ENCODE data around the gene ZNF141. TPM values are rescaled to one million over a fixed set of nuclear protein-coding genes. Genes with fewer than 3 reads are reported as not detected.

ZNF141 gene
- polyA plus RNA-seq, 1 donor from 2014 or later = 19.0 TPM

- H3K4me2 ChIP-seq (ENCODE audit: low read length) = no peak overlapping the region
- H3K79me2 ChIP-seq (replicated peaks; ENCODE audit: insufficient read depth, low read length) = no peaks in the 10 kb centered on the region
- no peak overlapping the region for H3K9ac ChIP-seq (ENCODE audit: low read length)
- H3K9me3 ChIP-seq (ENCODE audit: low read length) = peaks cover 42% of the 10 kb centered on the region
- H3K27me3 ChIP-seq (ENCODE audit: insufficient read depth, low read depth, low read length) = no peaks in the 10 kb centered on the region
- no peak overlapping the region for H3K4me3 ChIP-seq (ENCODE audit: low read length)
- peaks cover 30% of the 10 kb centered on the region for H3K36me3 ChIP-seq (ENCODE audit: insufficient read depth, low read length)
- no peaks in the 10 kb centered on the region for H3F3A ChIP-seq (ENCODE audit: insufficient read depth, low read length, poor library complexity, severe bottlenecking)
- H4K20me1 ChIP-seq (ENCODE audit: insufficient read depth) = no peaks in the 10 kb centered on the region
- no peak overlapping the region for H2AFZ ChIP-seq (ENCODE audit: low read depth, low read length)
- TF ChIP-seq TAF1 (IDR thresholded peaks at IDR 0.05; ENCODE audit: low read depth) (no peak), POLR2AphosphoS5 (IDR thresholded peaks at IDR 0.05) (no peak), CTCF (IDR thresholded peaks at IDR 0.05; ENCODE audit: poor library complexity, severe bottlenecking) (no peak), MXI1 (conservative IDR thresholded peaks at IDR 0.05; ENCODE audit: poor library complexity, severe bottlenecking) (no peak), EP300 (conservative IDR thresholded peaks at IDR 0.05; ENCODE audit: poor library complexity, severe bottlenecking) (no peak), RAD21 (conservative IDR thresholded peaks at IDR 0.05) (no peak), SMC3 (conservative IDR thresholded peaks at IDR 0.05; ENCODE audit: poor library complexity) (no peak), EZH2 (IDR thresholded peaks at IDR 0.05; ENCODE audit: borderline replicate concordance, insufficient read depth, low read length, poor library complexity, severe bottlenecking) (no peak)
- TF ChIP-seq, protein P1, sequence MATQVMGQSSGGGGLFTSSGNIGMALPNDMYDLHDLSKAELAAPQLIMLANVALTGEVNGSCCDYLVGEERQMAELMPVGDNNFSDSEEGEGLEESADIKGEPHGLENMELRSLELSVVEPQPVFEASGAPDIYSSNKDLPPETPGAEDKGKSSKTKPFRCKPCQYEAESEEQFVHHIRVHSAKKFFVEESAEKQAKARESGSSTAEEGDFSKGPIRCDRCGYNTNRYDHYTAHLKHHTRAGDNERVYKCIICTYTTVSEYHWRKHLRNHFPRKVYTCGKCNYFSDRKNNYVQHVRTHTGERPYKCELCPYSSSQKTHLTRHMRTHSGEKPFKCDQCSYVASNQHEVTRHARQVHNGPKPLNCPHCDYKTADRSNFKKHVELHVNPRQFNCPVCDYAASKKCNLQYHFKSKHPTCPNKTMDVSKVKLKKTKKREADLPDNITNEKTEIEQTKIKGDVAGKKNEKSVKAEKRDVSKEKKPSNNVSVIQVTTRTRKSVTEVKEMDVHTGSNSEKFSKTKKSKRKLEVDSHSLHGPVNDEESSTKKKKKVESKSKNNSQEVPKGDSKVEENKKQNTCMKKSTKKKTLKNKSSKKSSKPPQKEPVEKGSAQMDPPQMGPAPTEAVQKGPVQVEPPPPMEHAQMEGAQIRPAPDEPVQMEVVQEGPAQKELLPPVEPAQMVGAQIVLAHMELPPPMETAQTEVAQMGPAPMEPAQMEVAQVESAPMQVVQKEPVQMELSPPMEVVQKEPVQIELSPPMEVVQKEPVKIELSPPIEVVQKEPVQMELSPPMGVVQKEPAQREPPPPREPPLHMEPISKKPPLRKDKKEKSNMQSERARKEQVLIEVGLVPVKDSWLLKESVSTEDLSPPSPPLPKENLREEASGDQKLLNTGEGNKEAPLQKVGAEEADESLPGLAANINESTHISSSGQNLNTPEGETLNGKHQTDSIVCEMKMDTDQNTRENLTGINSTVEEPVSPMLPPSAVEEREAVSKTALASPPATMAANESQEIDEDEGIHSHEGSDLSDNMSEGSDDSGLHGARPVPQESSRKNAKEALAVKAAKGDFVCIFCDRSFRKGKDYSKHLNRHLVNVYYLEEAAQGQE (IDR thresholded peaks at IDR 0.05; ENCODE audit: borderline replicate concordance) = no peak
- H3K27ac ChIP-seq (ENCODE audit: low read length) = no peak overlapping the region
- no peaks in the 10 kb centered on the region for H3K9me2 ChIP-seq (ENCODE audit: insufficient read depth, low read length)
Measured at GRCh38 chr4:374298-375160, 36.9 kb downstream of the ZNF141 start.

DNA sequence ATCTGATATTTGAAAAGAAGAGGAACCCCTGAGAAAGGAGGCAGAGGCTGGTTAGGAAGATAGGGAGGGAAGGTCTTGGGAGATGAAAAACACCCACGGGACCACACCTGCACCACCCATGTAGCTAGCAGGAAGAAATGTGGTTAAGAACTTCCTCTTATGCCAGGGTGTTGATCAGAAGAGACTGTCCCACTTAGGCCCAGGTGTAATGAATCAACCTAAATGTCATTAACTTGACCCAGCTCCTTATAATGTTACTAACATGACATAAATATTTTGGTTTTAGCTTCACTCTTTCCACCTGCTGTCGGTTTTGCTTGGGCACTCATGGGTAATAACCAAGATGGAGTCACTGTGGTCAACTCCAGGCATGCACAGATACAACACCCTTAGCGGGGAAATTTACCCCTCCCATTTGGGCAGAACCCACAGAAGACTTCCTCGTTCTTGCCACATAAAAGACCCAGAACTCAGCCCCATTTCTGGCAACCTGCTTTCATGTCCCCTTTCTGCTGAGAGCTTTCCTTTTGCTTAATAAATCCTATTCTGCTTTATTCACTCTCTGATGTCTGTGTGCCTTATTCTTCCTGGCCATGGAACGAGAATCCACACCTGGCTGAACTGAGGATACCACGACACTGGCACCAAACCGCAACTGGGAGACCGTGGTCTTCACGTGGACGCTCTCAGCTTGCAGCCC is 46.8 kb downstream of the ZNF141 start:
- no peak overlapping the region for H3K9ac ChIP-seq (ENCODE audit: low read length)
- peaks cover 21% of the 10 kb centered on the region for H3K9me3 ChIP-seq (ENCODE audit: low read length)
- H2AFZ ChIP-seq (ENCODE audit: low read depth, low read length) = no peak overlapping the region
- H3K79me2 ChIP-seq (replicated peaks; ENCODE audit: insufficient read depth, low read length) = no peaks in the 10 kb centered on the region
- no peaks in the 10 kb centered on the region for H3K36me3 ChIP-seq (ENCODE audit: insufficient read depth, low read length)
- TF ChIP-seq POLR2AphosphoS5 (IDR thresholded peaks at IDR 0.05) (no peak), RAD21 (conservative IDR thresholded peaks at IDR 0.05) (no peak), SMC3 (conservative IDR thresholded peaks at IDR 0.05; ENCODE audit: poor library complexity) (no peak), CTCF (IDR thresholded peaks at IDR 0.05; ENCODE audit: poor library complexity, severe bottlenecking) (no peak), EZH2 (IDR thresholded peaks at IDR 0.05; ENCODE audit: borderline replicate concordance, insufficient read depth, low read length, poor library complexity, severe bottlenecking) (no peak), EP300 (conservative IDR thresholded peaks at IDR 0.05; ENCODE audit: poor library complexity, severe bottlenecking) (no peak), TAF1 (IDR thresholded peaks at IDR 0.05; ENCODE audit: low read depth) (no peak), MXI1 (conservative IDR thresholded peaks at IDR 0.05; ENCODE audit: poor library complexity, severe bottlenecking) (no peak)
- TF ChIP-seq, protein P1 (IDR thresholded peaks at IDR 0.05; ENCODE audit: borderline replicate concordance) = no peak
- no peak overlapping the region for H3K4me3 ChIP-seq (ENCODE audit: low read length)
- H3K4me2 ChIP-seq (ENCODE audit: low read length) = no peak overlapping the region
- no peak overlapping the region for H3K27ac ChIP-seq (ENCODE audit: low read length)
- H3F3A ChIP-seq (ENCODE audit: insufficient read depth, low read length, poor library complexity, severe bottlenecking) = no peaks in the 10 kb centered on the region
- no peaks in the 10 kb centered on the region for H4K20me1 ChIP-seq (ENCODE audit: insufficient read depth)
- H3K9me2 ChIP-seq (ENCODE audit: insufficient read depth, low read length) = no peaks in the 10 kb centered on the region
- H3K27me3 ChIP-seq (ENCODE audit: insufficient read depth, low read depth, low read length) = no peaks in the 10 kb centered on the region

Measured in neural cell (in vitro differentiated cells).